ENCODE data around the gene PITPNC1. TPM values are rescaled to one million over a fixed set of nuclear protein-coding genes. Genes with fewer than 3 reads are reported as not detected.

The PITPNC1 gene
- total RNA-seq, 4 donors from 2014 or later: 2.3 to 8.6 (median 4.3) TPM

DNA sequence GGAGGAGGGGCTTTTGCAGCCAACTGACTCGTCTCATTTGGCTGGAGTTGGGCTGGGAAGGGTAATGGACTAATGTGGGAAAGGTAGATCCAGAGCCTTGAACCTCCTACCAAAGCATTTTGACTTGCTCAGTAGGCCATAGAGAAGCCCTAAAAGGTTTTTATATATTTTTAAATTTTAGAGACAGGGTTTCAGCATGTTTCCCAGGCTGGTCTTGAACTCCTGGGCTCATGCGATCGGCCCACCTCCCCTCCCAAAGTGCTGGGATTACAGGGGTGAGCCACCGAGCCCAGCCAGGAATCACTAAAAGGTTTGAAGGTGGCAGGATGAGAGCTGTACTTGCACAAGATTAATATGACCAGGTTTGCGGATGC is 2.0 kb upstream of the PITPNC1 start:
- Histone ChIP-seq H3K27me3 (no peaks in the 10 kb centered on the region), H3K36me3 (no peaks in the 10 kb centered on the region), H3K4me3 (peak overlapping the region in 1 of 4 donors; percentile 2), H3K4me1 (peaks cover 6 to 9% of the 10 kb centered on the region in 2 donors), H3K9me3 (no peaks in the 10 kb centered on the region), H3K27ac (no peak overlapping the region)
- intact Hi-C loops (cut with DNase I; ENCODE audit: low total_unique reads): loop anchor here (5.0 kb wide), 1 partner anchor 117 kb away; no protein-coding TSS in a partner anchor
- DNase-seq (no peak), ATAC-seq (no peak)
- TF ChIP-seq POLR2A (IDR thresholded peaks at IDR 0.05): no peak
- in situ Hi-C loops (cut with MboI; ENCODE audit: low sequenced_read_pairs in 4 of 4): loop anchor here in 2 of 4 donors (5.0 to 10.0 kb wide), 4 partner anchors 97 to 312 kb away; no protein-coding TSS in a partner anchor

- in situ Hi-C loops (cut with MboI; ENCODE audit: low sequenced_read_pairs in 4 of 4): loop anchor here in 2 of 4 donors (5.0 to 10.0 kb wide), 4 partner anchors 97 to 312 kb away; no protein-coding TSS in a partner anchor
- no peak for TF ChIP-seq CTCF (IDR thresholded peaks at IDR 0.05 in 4 of 5, conservative IDR thresholded peaks at IDR 0.05 in 1 of 5)
- no peak for TF ChIP-seq POLR2A (IDR thresholded peaks at IDR 0.05)
- Histone ChIP-seq H3K27me3 (no peaks in the 10 kb centered on the region), H3K4me3 (no peak overlapping the region), H3K4me1 (peaks cover 6 to 9% of the 10 kb centered on the region in 2 donors), H3K36me3 (no peaks in the 10 kb centered on the region), H3K27ac (no peak overlapping the region), H3K9me3 (no peaks in the 10 kb centered on the region)
- DNase-seq (no peak), ATAC-seq (no peak)
- intact Hi-C loops (cut with DNase I; ENCODE audit: low total_unique reads): loop anchor here (5.0 kb wide), 1 partner anchor 117 kb away; no protein-coding TSS in a partner anchor
Measured at GRCh38 chr17:67375716-67376115, 1.4 kb upstream of the PITPNC1 start.

GRCh38 chr17:67376415-67376736 is 705 bp upstream of the PITPNC1 start:
- Histone ChIP-seq H3K36me3 (no peaks in the 10 kb centered on the region), H3K4me3 (peak overlapping the region; percentile 59 to 85 (median 78)), H3K27me3 (no peaks in the 10 kb centered on the region), H3K4me1 (peaks cover 6 to 9% of the 10 kb centered on the region in 2 donors), H3K27ac (peak overlapping the region; percentile 79 to 94 (median 84)), H3K9me3 (no peaks in the 10 kb centered on the region)
- DNase-seq (no peak), ATAC-seq (no peak)
- no peak for TF ChIP-seq POLR2A (IDR thresholded peaks at IDR 0.05)
- no peak for TF ChIP-seq CTCF (IDR thresholded peaks at IDR 0.05 in 4 of 5, conservative IDR thresholded peaks at IDR 0.05 in 1 of 5)
- in situ Hi-C loops (cut with MboI; ENCODE audit: low sequenced_read_pairs in 4 of 4) (loop anchor here in 2 of 4 donors (5.0 to 10.0 kb wide), 4 partner anchors 96 to 311 kb away; no protein-coding TSS in a partner anchor), intact Hi-C loops (cut with DNase I; ENCODE audit: low total_unique reads) (loop anchor here (5.0 kb wide), 1 partner anchor 116 kb away; no protein-coding TSS in a partner anchor)

- in situ Hi-C loops (cut with MboI; ENCODE audit: low sequenced_read_pairs in 4 of 4): loop anchor here in 2 of 4 donors (5.0 to 10.0 kb wide), 4 partner anchors 95 to 310 kb away; no protein-coding TSS in a partner anchor
- ATAC-seq: peak; percentile 35 to 39
- Histone ChIP-seq H3K4me3 (peak overlapping the region; percentile 59 to 85 (median 78)), H3K27me3 (no peaks in the 10 kb centered on the region), H3K27ac (peak overlapping the region; percentile 79 to 94 (median 84)), H3K4me1 (peaks cover 6 to 9% of the 10 kb centered on the region in 2 donors), H3K36me3 (no peaks in the 10 kb centered on the region), H3K9me3 (no peaks in the 10 kb centered on the region)
- peak in 1 of 2 donors; percentile 32 for TF ChIP-seq POLR2A (IDR thresholded peaks at IDR 0.05)
- TF ChIP-seq CTCF (IDR thresholded peaks at IDR 0.05 in 4 of 5, conservative IDR thresholded peaks at IDR 0.05 in 1 of 5): no peak
- intact Hi-C loops (cut with DNase I; ENCODE audit: low total_unique reads): loop anchor here (1.0 to 5.0 kb wide), 3 partner anchors 98 to 312 kb away; no protein-coding TSS in a partner anchor
- peak in 1 of 2 donors; percentile 29 for DNase-seq
Measured at GRCh38 chr17:67377488-67378453, 690 bp downstream of the PITPNC1 start.

All from gastrocnemius medialis (tissue), 4 donors.